Gastroesophageal sphincter (tissue), 3 donors: Measurements from ENCODE around the gene GAREM1.

ENCODE experiments used
- CTCF ChIP-seq, 4 experiments: fragments of 200-600 bp in 2 of 4; fragments of 450-650 bp in 2 of 4; sonication (generic) in 1 of 4; IDR thresholded peaks; one replicate each; pipeline ENCODE4 v1.5.1; 2017 to 2019; ENCODE audit warnings: antibody characterized with exemption in 4 of 4, mild to moderate bottlenecking in 2 of 4, moderate library complexity in 2 of 4
- POLR2A ChIP-seq, 2 donors: fragments of 450-650 bp; IDR thresholded peaks; one replicate each; pipeline ENCODE4 v1.6.1; 2017; ENCODE audit warnings: antibody characterized with exemption in 2 of 2, mild to moderate bottlenecking in 2 of 2, moderate library complexity in 1 of 2

GRCh38 chr18:32450874-32451273 lies 19.8 kb downstream of the GAREM1 start:
- no peak for TF ChIP-seq CTCF (IDR thresholded peaks at IDR 0.05)
- no peak for TF ChIP-seq POLR2A (IDR thresholded peaks at IDR 0.05)
